H1 (cell line): ENCODE results near the gene MKLN1. TPM values are rescaled to one million over a fixed set of nuclear protein-coding genes. Genes with fewer than 3 reads are reported as not detected.

Source experiments
- CTCF ChIA-PET: fragments of 300-600 bp; sonication (Branson Sonifier 250); formaldehyde crosslinking; loops from one replicate; lab custom pipeline; 2021; ENCODE audit not compliant: partially characterized antibody; lab: Charles Lee
- POLR2A ChIA-PET: fragments of 300-600 bp; sonication (Branson Sonifier 250); formaldehyde crosslinking; loops from one replicate; lab custom pipeline; 2021; ENCODE audit warnings: inconsistent platforms; ENCODE audit not compliant: partially characterized antibody; lab: Charles Lee
- DNase-seq, 2 experiments: peaks; one replicate each; pipeline versions ENCODE4 v3.0.0 to v3.0.0-alpha.2; 2010 to 2022; ENCODE audit warnings: low spot score in 2 of 2, low read depth in 1 of 2, mixed read lengths in 1 of 2
- FAIRE-seq: peaks from 2 replicates; lab custom pipeline; 2011; peaks lifted over from hg19 to GRCh38; lab: Jason Lieb, UNC
- H2AFZ ChIP-seq: 2 replicates; pipeline ENCODE4 v1.8.1; 2012; ENCODE audit warnings: low read length, inconsistent platforms
- H2AK5ac ChIP-seq: 2 replicates; pipeline ENCODE4 v1.6.1; 2013; ENCODE audit warnings: low read depth, low read length
- H2BK120ac ChIP-seq: replicated peaks from 2 replicates; pipeline ENCODE3; 2013; ENCODE audit warnings: low read depth, low read length, inconsistent platforms
- H2BK12ac ChIP-seq: 2 replicates; pipeline ENCODE4 v1.6.1; 2013; ENCODE audit warnings: low read depth, low read length
- H2BK15ac ChIP-seq: 2 replicates; pipeline ENCODE4 v1.6.1; 2013; ENCODE audit warnings: low read length
- H2BK20ac ChIP-seq: 2 replicates; pipeline ENCODE4 v1.6.1; 2013; ENCODE audit warnings: low read length
- H2BK5ac ChIP-seq: 2 replicates; pipeline ENCODE4 v1.6.1; 2013; ENCODE audit warnings: low read depth, low read length
- H3K14ac ChIP-seq: 2 replicates; pipeline ENCODE4 v1.6.1; 2013; ENCODE audit warnings: inconsistent platforms; ENCODE audit not compliant: insufficient read length
- H3K18ac ChIP-seq: 2 replicates; pipeline ENCODE4 v1.6.1; 2013; ENCODE audit warnings: low read length; ENCODE audit errors: extremely low read depth
- H3K23ac ChIP-seq: 2 replicates; pipeline ENCODE4 v1.6.1; 2013; ENCODE audit warnings: inconsistent platforms; ENCODE audit not compliant: insufficient read length
- H3K23me2 ChIP-seq: 2 replicates; pipeline ENCODE4 v1.6.1; 2013; ENCODE audit warnings: low read depth, low read length
- H3K27ac ChIP-seq: 2 replicates; pipeline ENCODE4 v1.6.1; 2011; ENCODE audit warnings: low read depth, low read length, inconsistent platforms
- H3K27me3 ChIP-seq, 4 experiments: replicated peaks in 1 of 4; 1 replicate in 1 of 4; 2 replicates in 3 of 4; pipeline versions ENCODE4 v1.6.1 to v1.8.1; 2011 to 2013; ENCODE audit warnings: low read length in 3 of 4, mild to moderate bottlenecking in 3 of 4, inconsistent platforms in 2 of 4, mixed read lengths in 2 of 4, moderate library complexity in 1 of 4; ENCODE audit not compliant: control insufficient read depth in 3 of 4, insufficient read depth in 3 of 4; ENCODE audit errors: extremely low read depth in 1 of 4
- H3K36me3 ChIP-seq, 4 experiments: 2 replicates each; pipeline versions ENCODE4 v1.6.1 to v1.8.1; 2011 to 2013; ENCODE audit warnings: mild to moderate bottlenecking in 4 of 4, low read length in 3 of 4, moderate library complexity in 2 of 4, control low read depth in 1 of 4, inconsistent platforms in 1 of 4; ENCODE audit not compliant: insufficient read depth in 4 of 4, control insufficient read depth in 2 of 4
- H3K4ac ChIP-seq: replicated peaks from 2 replicates; pipeline ENCODE3; 2013; ENCODE audit warnings: low read length, low read depth, mixed read lengths, inconsistent platforms; ENCODE audit not compliant: insufficient read length
- H3K4me1 ChIP-seq, 4 experiments: replicated peaks in 1 of 4; 1 replicate in 1 of 4; 2 replicates in 3 of 4; pipeline versions ENCODE4 v1.6.1 to v1.8.1; 2011 to 2013; ENCODE audit warnings: low read length in 3 of 4, inconsistent platforms in 2 of 4, mixed read lengths in 1 of 4; ENCODE audit not compliant: insufficient read depth in 4 of 4, control insufficient read depth in 3 of 4
- H3K4me2 ChIP-seq, 2 experiments: 2 replicates each; pipeline versions ENCODE4 v1.6.1 to v1.8.1; 2011 to 2013; ENCODE audit warnings: low read depth in 2 of 2, low read length in 2 of 2, control low read depth in 1 of 2, inconsistent platforms in 1 of 2, mild to moderate bottlenecking in 1 of 2; ENCODE audit not compliant: insufficient read depth in 1 of 2
- H3K4me3 ChIP-seq, 4 experiments: fragments of 200-600, 300-600 bp in 1 of 4; sonication (generic), shearing (Covaris generic), sonication (Bioruptor Twin) in 1 of 4; 2 replicates each; pipeline versions ENCODE4 v1.5.1 to v1.8.1; 2011 to 2016; ENCODE audit warnings: low read length in 4 of 4, low read depth in 3 of 4, control low read depth in 2 of 4, inconsistent platforms in 2 of 4, mild to moderate bottlenecking in 2 of 4, mixed read lengths in 1 of 4, moderate library complexity in 1 of 4; ENCODE audit not compliant: insufficient read depth in 2 of 4; ENCODE audit errors: extremely low read depth in 1 of 4
- H3K56ac ChIP-seq: replicated peaks from 2 replicates; pipeline ENCODE3; 2013; ENCODE audit warnings: low read depth, mild to moderate bottlenecking, mixed read lengths, low read length, inconsistent platforms; ENCODE audit not compliant: insufficient read length
- H3K79me1 ChIP-seq: 2 replicates; pipeline ENCODE4 v1.6.1; 2013; ENCODE audit warnings: low read depth, low read length, control low read depth
- H3K79me2 ChIP-seq, 2 experiments: 2 replicates each; pipeline versions ENCODE4 v1.6.1 to v1.8.1; 2012 to 2013; ENCODE audit warnings: low read length in 2 of 2, mild to moderate bottlenecking in 2 of 2, inconsistent platforms in 1 of 2; ENCODE audit not compliant: insufficient read depth in 2 of 2, control insufficient read depth in 1 of 2
- H3K9ac ChIP-seq, 4 experiments: replicated peaks in 1 of 4; 1 replicate in 1 of 4; 2 replicates in 3 of 4; pipeline versions ENCODE4 v1.6.1 to v1.8.1; 2011 to 2013; ENCODE audit warnings: low read depth in 3 of 4, low read length in 3 of 4, control low read depth in 2 of 4, mild to moderate bottlenecking in 2 of 4, moderate library complexity in 2 of 4, inconsistent platforms in 1 of 4; ENCODE audit errors: extremely low read depth in 1 of 4
- H3K9me3 ChIP-seq, 2 experiments: 2 replicates each; pipeline versions ENCODE4 v1.6.1 to v1.8.1; 2012 to 2013; ENCODE audit warnings: mild to moderate bottlenecking in 2 of 2, moderate library complexity in 2 of 2, control low read depth in 1 of 2, inconsistent platforms in 1 of 2, low read depth in 1 of 2, low read length in 1 of 2, mixed read lengths in 1 of 2; ENCODE audit not compliant: insufficient read depth in 2 of 2
- H4K20me1 ChIP-seq, 2 experiments: replicated peaks in 1 of 2; 2 replicates each; pipeline versions ENCODE3 to v1.8.1; 2011 to 2013; ENCODE audit warnings: inconsistent platforms in 2 of 2, low read length in 2 of 2, mild to moderate bottlenecking in 1 of 2; ENCODE audit not compliant: insufficient read depth in 2 of 2, control insufficient read depth in 1 of 2
- H4K5ac ChIP-seq: 2 replicates; pipeline ENCODE4 v1.6.1; 2013; ENCODE audit warnings: low read length, low read depth, mixed read lengths, inconsistent platforms; ENCODE audit not compliant: insufficient read length
- H4K8ac ChIP-seq: 2 replicates; pipeline ENCODE4 v1.8.0; 2013; ENCODE audit warnings: mild to moderate bottlenecking, moderate library complexity, low read length, inconsistent platforms; ENCODE audit not compliant: insufficient read depth; ENCODE audit errors: extremely low read depth
- H4K91ac ChIP-seq: replicated peaks from 2 replicates; pipeline ENCODE3; 2013; ENCODE audit warnings: low read length, mixed read lengths, inconsistent platforms; ENCODE audit not compliant: insufficient read length
- BRCA1 ChIP-seq: IDR thresholded peaks from 2 replicates; pipeline ENCODE4 v1.6.1; 2012; ENCODE audit warnings: low read depth, low read length, improper control_type of control experiment
- FOSL1 ChIP-seq: IDR thresholded peaks from 2 replicates; pipeline ENCODE4 v1.6.1; 2011; ENCODE audit warnings: mild to moderate bottlenecking, low read depth, low read length, moderate library complexity; ENCODE audit not compliant: insufficient read depth
- WGBS, 2 experiments: shearing (Covaris generic) in 1 of 2; methylation state at CpG; one replicate each; pipeline versions ENCODE4 v1.1.6 to v1.1.7; 2013 to 2015; ENCODE audit warnings: low lambda C conversion rate in 2 of 2, mixed read lengths in 2 of 2, inconsistent platforms in 1 of 2, low coverage in 1 of 2, missing lambda C conversion rate in 1 of 2; ENCODE audit not compliant: insufficient replicate concordance in 2 of 2, insufficient coverage in 1 of 2, insufficient read length in 1 of 2; ENCODE audit errors: extremely low coverage in 1 of 2, missing lambda C conversion rate in 1 of 2; 5-methylcytosine and 5-hydroxymethylcytosine counted together
- polyA plus RNA-seq, 7 experiments: library from polyadenylated mRNA; depleted of rRNA in 3 of 7; stranded (reverse) in 5 of 7; unstranded in 2 of 7; fragments of >200 nt in 5 of 7; fragments of 200-250 nt in 2 of 7; gene quantifications; 1 replicate in 5 of 7; 2 replicates in 1 of 7; 4 replicates in 1 of 7; pipeline versions ENCODE4 v1.2.1 to v1.2.3, GENCODE V29; 2011 to 2013; ENCODE audit warnings: missing spikeins in 2 of 7, mixed read lengths in 2 of 7
- total RNA-seq: library from RNA; stranded (reverse); fragmentation: NEBNext Ultra II Directional; extraction: Animal tissue kit (Norgen Biotek cat#: 25700); gene quantifications from 2 replicates; pipeline ENCODE4 v1.2.1, GENCODE V29; 2021

Gene MKLN1
- total and polyA plus RNA-seq, 2 of the 8 experiments (the other 6 are each of a cell fraction or from before 2014, with no cell fraction given), result 22.3 to 50.9 TPM

DNA sequence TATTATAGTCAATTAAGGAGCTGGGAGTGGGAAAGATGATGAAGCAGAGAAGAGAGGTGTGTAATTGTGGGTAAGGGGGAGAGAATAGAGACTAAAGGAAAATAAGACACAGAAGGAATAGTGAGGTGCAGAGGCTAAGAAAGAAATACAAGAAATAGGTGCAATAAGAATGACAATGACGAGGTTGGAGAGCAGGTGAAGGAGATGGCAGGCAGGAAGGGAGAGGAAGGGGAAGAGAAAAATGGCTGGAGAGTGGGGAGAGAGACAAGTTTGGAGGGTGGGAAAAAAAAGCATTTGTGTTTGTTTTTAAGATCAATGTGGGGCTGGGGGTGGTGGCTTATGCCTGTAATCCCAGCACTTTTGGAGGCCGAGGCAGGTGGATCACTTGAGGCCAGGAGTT, 27.6 kb upstream of the MKLN1 start:
- ChIA-PET POLR2A (interaction anchor here (0.5 to 1.4 kb wide), 2 partner anchors 26 to 225 kb away, joined by 3 to 4 read pairs; no protein-coding TSS in a partner anchor), CTCF (interaction anchor here (0.6 to 2.3 kb wide), 3 partner anchors 391 to 1460 kb away, joined by 3 to 7 read pairs (median 4); no protein-coding TSS in a partner anchor)
- Histone ChIP-seq H3K4me2 (no peak overlapping the region), H2AFZ (no peak overlapping the region), H3K27me3 (no peaks in the 10 kb centered on the region), H3K79me1 (no peaks in the 10 kb centered on the region), H3K56ac (no peak overlapping the region), H3K79me2 (no peaks in the 10 kb centered on the region), H3K27ac (no peak overlapping the region), H2AK5ac (no peak overlapping the region), H3K4me1 (peaks cover 2 to 7% (median 4%) of the 10 kb centered on the region in 4 experiments; a peak in 4 of 7 replicates), H4K8ac (no peak overlapping the region), H3K9ac (no peak overlapping the region), H3K9me3 (no peaks in the 10 kb centered on the region), H4K91ac (no peak overlapping the region), H2BK15ac (no peak overlapping the region), H3K18ac (no peak overlapping the region), H3K36me3 (no peaks in the 10 kb centered on the region), H4K5ac (no peak overlapping the region), H2BK5ac (no peak overlapping the region; the same call in 1 of the 2 replicates), H3K4ac (no peak overlapping the region), H3K23me2 (no peaks in the 10 kb centered on the region), H2BK12ac (no peak overlapping the region), H2BK20ac (no peak overlapping the region), H3K14ac (no peak overlapping the region), H4K20me1 (no peaks in the 10 kb centered on the region), H2BK120ac (no peak overlapping the region), H3K4me3 (no peak overlapping the region), H3K23ac (no peak overlapping the region)
- DNase-seq (no peak), FAIRE-seq (no peak)
- TF ChIP-seq BRCA1, result no peak
- TF ChIP-seq FOSL1, result no peak
- 53% methylated on average over 2 of the region's 2 CpGs; no CpG with 5 or more reads in 1 of the 2 experiments for WGBS, 2 experiments
